Right atrium auricular region (tissue), 2 donors: ENCODE results near the gene ADAM10. TPM values are rescaled to one million over a fixed set of nuclear protein-coding genes. Genes with fewer than 3 reads are reported as not detected.

Experiments
- DNase-seq: peaks from one replicate; pipeline ENCODE4 v3.0.0-alpha.2; 2019; ENCODE audit warnings: low spot score
- H3K27ac ChIP-seq, 2 donors: fragments of 200-600 bp; sonication (generic); 1 replicate in 1 of 2; 2 replicates in 1 of 2; pipeline ENCODE4 v1.5.1; 2016 to 2019
- H3K27me3 ChIP-seq, 2 donors: fragments of 200-600 bp; sonication (generic); one replicate each; pipeline versions ENCODE4 v1.5.1 to v1.6.0; 2017 to 2019
- H3K36me3 ChIP-seq: fragments of 200-600 bp; sonication (generic); one replicate; pipeline ENCODE4 v1.5.1; 2016
- H3K4me1 ChIP-seq, 2 donors: fragments of 200-600 bp; sonication (generic); one replicate each; pipeline versions ENCODE4 v1.5.1 to v1.6.0; 2017 to 2019
- H3K4me3 ChIP-seq, 2 donors: fragments of 200-600 bp; sonication (generic); 1 replicate in 1 of 2; 2 replicates in 1 of 2; pipeline ENCODE4 v1.5.1; 2017 to 2019; ENCODE audit warnings: mild to moderate bottlenecking in 1 of 2, moderate library complexity in 1 of 2
- H3K9me3 ChIP-seq, 2 donors: fragments of 200-600 bp; sonication (generic); one replicate each; pipeline ENCODE4 v1.5.1; 2019
- CTCF ChIP-seq, 2 donors: fragments of 200-600 bp; sonication (generic); IDR thresholded peaks; one replicate each; pipeline ENCODE4 v1.5.1; 2019; ENCODE audit warnings: antibody characterized with exemption in 2 of 2
- total RNA-seq, 2 donors: library from RNA; depleted of rRNA; stranded (reverse); fragments of >200 nt; gene quantifications; one replicate each; pipeline ENCODE4 v1.1.0, GENCODE V29; 2016

The ADAM10 gene
- total RNA-seq, 2 donors from 2014 or later, result 40.8 to 42.0 TPM

GRCh38 chr15:58587486-58587885, 162.0 kb downstream of the ADAM10 start:
- H3K36me3 ChIP-seq, result no peaks in the 10 kb centered on the region
- no peak for TF ChIP-seq CTCF (IDR thresholded peaks at IDR 0.05)
- H3K4me3 ChIP-seq, result no peak overlapping the region
- H3K27ac ChIP-seq, result no peak overlapping the region
- peaks cover 0 to 8% of the 10 kb centered on the region in 2 donors for H3K9me3 ChIP-seq
- H3K27me3 ChIP-seq, result no peaks in the 10 kb centered on the region
- peaks cover 0 to 6% of the 10 kb centered on the region in 2 donors for H3K4me1 ChIP-seq
- DNase-seq, result no peak

GRCh38 chr15:58585693-58586443, 163.6 kb downstream of the ADAM10 start:
- DNase-seq, result no peak
- no peak overlapping the region for H3K4me3 ChIP-seq

GRCh38 chr15:58584789-58585461, 164.6 kb downstream of the ADAM10 start:
- Histone ChIP-seq H3K27ac (no peak overlapping the region), H3K27me3 (no peaks in the 10 kb centered on the region), H3K9me3 (peaks cover 0 to 8% of the 10 kb centered on the region in 2 donors), H3K36me3 (no peaks in the 10 kb centered on the region), H3K4me1 (peaks cover 0 to 6% of the 10 kb centered on the region in 2 donors), H3K4me3 (no peak overlapping the region)
- DNase-seq, result no peak
- no peak for TF ChIP-seq CTCF (IDR thresholded peaks at IDR 0.05)

More at GRCh38 chr15:58585693-58586443, 163.6 kb downstream of the ADAM10 start:
- Histone ChIP-seq H3K27me3 (no peaks in the 10 kb centered on the region), H3K36me3 (no peaks in the 10 kb centered on the region), H3K27ac (no peak overlapping the region), H3K4me1 (peaks cover 0 to 6% of the 10 kb centered on the region in 2 donors), H3K9me3 (peaks cover 0 to 8% of the 10 kb centered on the region in 2 donors)
- TF ChIP-seq CTCF (IDR thresholded peaks at IDR 0.05), result no peak

GRCh38 chr15:58583171-58583908, 166.2 kb downstream of the ADAM10 start:
- Histone ChIP-seq H3K27ac (no peak overlapping the region), H3K36me3 (no peaks in the 10 kb centered on the region), H3K4me3 (no peak overlapping the region), H3K4me1 (peaks cover 0 to 6% of the 10 kb centered on the region in 2 donors), H3K27me3 (no peaks in the 10 kb centered on the region), H3K9me3 (peaks cover 0 to 8% of the 10 kb centered on the region in 2 donors)
- no peak for DNase-seq
- TF ChIP-seq CTCF (IDR thresholded peaks at IDR 0.05), result no peak

GRCh38 chr15:58582160-58582559, 167.3 kb downstream of the ADAM10 start:
- Histone ChIP-seq H3K27ac (no peak overlapping the region), H3K36me3 (no peaks in the 10 kb centered on the region), H3K4me3 (no peak overlapping the region), H3K4me1 (peaks cover 0 to 6% of the 10 kb centered on the region in 2 donors), H3K9me3 (peaks cover 0 to 8% of the 10 kb centered on the region in 2 donors), H3K27me3 (no peaks in the 10 kb centered on the region)
- TF ChIP-seq CTCF (IDR thresholded peaks at IDR 0.05), result no peak
- no peak for DNase-seq
